ENCODE data around the gene CAVIN2.
A peak's percentile ranks its signal among the peaks of the same experiment; 100 is the strongest.
"Not testable (repeated sequence)": the region's sequence is repeated elsewhere in the genome, so short reads cannot be mapped to it uniquely, and the experiment has no call there.

CAVIN2 gene

DNA sequence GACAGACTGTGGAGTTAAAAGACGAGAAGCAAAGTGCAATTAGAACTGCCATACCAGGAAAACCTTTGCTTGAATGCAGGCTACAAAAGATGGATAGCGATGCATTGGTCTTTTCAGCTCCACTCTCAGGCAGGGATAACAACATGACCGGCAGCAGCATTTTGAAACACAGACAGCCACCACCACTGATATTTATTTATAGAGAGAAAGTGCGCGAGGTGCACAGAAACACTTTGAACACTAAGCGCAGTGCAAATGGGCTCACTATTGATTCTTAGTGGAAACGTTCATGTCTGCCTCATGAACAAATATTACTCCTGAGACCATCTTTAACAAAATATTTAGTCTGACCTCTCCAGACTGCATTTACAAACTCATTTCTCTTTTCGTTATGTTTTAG, 32.9 kb downstream of the CAVIN2 start:
- no peak overlapping the region for H3K4me3 ChIP-seq (ENCODE audit: low read length)
- DNase-seq (ENCODE audit: low read depth, low spot score), result no peak

DNA sequence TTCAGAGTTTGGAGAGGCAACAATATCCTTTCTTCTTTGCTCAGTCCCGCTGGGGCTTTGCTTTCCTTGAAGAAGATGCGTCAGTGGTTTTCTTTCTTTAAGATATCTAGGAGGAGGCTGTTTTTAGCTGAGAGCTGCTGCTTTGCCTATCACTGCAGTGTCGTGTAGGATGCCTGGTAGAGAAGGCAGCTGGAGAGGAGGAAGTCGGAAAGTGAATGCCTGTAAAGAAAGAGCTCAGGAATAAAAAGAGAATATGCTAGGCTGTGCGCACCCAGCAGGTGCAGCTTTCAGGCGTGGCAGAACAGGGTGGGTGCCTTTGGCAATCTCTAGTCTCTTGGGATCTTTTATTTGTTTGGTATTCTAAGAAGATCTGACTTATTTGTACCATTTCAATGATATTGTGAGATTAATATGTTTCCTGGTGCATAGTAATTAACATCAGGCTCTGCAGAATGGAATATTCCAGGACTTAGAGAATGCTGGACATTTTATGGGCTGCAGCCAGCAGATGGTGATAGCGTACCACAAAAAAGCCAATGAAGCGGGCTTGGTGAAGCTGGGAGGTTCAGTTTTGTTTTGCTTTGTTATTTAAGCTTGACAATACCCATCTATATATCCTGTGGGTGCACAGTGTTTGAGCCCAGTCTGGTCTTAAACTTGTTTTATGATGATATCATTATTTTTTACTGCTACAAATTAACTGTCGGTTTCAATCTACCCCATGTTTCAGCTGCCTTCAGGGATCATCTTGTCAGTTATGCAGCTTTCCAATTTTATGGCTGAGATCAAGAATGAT, 34.9 kb downstream of the CAVIN2 start:
- DNase-seq (ENCODE audit: low read depth, low spot score), result peak; percentile 25
- no peak overlapping the region for H3K4me3 ChIP-seq (ENCODE audit: low read length)

DNA sequence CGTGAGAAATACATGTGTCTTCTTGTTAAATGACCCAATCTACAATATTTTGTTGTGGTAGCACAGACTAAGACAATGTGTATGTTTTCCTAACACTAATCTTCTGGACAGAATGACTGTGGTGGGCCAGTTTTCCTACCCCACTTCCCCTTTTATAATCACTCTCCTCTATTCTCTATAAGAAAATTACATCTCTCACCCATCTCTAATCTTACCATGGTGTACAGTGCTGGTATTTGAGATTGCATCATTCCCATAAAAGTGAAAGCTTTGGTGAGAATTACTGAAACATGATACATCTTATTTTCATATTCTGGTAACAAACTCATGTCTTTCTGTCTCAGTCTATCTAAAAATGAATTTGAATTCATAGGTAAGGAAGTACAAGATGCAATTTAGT, 40.5 kb downstream of the CAVIN2 start:
- H3K4me3 ChIP-seq (ENCODE audit: low read length), result no peak overlapping the region
- no peak for DNase-seq (ENCODE audit: low read depth, low spot score)

DNA sequence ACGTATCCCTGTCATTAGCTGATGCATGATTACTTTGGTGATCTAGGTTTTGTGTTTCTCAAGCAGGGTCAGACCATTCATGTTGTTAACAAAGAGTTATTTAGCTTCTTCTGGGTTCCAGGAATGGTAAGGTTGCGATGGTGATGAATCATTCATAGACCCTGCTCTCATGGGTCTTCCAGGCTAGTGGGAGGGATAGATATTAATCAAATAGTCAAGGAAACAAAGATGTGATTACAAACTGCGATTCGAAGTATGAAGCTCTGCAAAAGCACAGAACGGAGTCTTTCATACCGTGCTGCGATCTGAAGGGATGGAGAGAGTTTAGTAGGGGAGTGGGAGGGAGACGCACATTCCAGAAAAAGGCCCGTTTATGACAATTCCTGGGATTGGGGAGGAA, 42.1 kb downstream of the CAVIN2 start:
- DNase-seq (ENCODE audit: low read depth, low spot score), result no peak
- H3K4me3 ChIP-seq (ENCODE audit: low read length), result no peak overlapping the region

DNA sequence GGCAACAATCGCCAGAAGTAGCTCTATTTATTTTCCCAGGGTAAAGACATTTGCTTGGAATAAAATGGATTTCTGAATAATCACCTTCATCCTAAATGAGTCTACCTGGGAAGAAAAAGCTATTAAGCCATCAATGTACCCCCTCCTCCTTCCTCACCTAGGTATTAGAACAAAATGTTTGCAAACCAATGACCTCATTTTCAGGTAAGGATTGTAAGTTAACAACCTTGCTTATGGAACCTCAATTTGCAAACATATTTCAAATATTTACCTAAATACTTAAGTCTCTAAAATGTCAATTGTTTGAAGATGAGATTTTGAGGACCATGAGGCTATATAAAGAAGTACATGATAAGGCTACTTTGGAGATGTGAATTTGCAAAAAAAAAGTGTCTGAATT, 43.9 kb downstream of the CAVIN2 start:
- H3K4me3 ChIP-seq (ENCODE audit: low read length), result no peak overlapping the region
- DNase-seq (ENCODE audit: low read depth, low spot score), result no peak

DNA sequence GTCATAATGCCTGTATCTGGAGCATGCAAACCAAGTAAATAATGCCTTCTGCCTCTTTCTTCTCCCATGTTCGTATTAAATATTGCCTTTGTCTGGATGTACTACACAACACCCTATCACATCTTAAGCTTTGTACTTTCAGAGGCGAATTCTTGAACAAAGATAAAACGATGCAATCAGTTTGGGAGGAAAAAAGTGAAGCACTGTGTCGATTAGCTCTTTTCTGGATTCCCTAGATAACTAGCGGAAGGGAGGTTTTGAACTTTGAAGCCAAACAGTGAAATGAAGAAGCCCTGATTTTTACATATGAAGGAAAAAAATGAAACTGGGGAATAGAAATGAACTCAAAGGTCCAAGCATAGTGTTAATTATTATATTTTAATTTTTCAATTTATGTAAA, 44.7 kb downstream of the CAVIN2 start:
- no peak for DNase-seq (ENCODE audit: low read depth, low spot score)
- H3K4me3 ChIP-seq (ENCODE audit: low read length), result no peak overlapping the region

DNA sequence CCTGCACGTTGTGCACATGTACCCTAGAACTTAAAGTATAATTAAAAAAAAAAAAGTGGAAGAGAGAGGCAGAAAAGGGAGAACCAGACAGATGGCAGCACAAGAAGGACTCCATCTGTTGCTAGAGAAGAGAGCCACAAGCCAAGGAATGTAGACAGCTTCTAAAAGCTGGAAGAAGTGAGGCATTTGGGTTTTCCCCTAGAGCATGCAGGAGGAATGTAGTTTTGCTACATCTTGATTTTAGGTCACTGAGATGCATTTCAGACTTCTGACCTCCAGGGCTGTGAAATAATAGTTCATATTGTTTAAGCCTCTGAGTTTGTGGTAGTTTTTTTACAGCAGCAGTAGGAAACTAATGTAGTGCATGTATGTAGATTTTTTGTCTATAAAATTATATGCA, 46.0 kb downstream of the CAVIN2 start:
- no peak overlapping the region for H3K4me3 ChIP-seq (ENCODE audit: low read length)
- DNase-seq (ENCODE audit: low read depth, low spot score), result no peak

DNA sequence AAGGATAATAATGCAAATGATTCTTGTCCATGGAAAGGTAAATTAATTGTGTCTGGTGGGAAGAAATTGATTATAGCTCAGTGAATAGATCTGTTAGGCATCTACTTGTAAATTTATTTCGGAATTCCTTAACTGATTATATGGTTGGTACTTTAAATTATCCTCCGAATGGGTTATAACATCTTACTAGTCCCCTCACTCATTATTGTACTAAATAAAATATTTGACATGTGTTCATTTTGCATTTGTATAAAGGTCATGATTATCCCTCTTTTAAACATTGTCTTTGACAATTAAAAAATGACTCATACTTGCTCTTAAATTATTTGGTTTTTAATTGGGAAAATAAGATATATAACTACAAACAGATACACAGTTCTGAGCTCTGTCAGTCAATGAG, 47.4 kb downstream of the CAVIN2 start:
- no peak for DNase-seq (ENCODE audit: low read depth, low spot score)

DNA sequence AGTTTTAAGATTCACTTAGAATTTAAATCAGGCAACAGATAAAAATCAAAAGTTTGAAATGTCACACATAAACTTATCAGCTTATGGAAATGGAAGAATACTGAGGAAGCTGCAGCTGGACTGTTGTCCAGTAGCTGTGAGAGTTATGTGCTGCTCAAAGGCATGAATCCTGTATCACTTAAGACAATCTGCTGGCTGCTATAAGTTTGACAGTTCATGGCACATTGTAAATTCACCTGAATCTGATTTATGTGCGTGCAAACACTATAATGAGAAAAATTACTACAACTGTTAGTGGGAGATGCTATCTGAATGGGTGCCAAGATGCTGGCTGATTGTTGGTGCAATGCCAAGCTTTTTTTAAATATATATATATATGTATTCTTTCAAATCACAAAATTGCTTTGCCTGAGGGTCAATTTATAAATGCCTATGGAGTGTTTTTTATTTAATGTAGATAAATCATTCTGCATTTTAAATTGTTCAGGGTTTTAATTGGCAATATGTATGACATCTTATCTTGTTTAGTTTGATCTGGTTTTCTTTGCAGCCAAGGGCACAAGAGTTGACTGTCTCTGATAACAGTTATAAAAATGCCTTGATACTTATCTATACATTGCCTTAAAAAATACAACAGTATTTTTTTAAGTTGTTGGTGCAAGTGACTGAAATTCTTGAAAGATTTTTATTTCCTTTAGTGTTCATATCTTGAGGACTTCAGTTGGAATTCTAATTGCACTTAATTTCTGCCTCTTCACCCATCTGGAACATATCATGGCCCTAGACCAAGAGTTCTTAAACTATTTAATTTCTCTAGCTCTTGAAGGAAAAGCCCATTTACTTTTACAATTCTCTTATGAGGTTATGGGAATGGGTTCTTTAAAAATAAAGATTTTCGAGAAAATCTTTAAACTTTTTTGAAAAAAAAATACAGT, 48.7 kb downstream of the CAVIN2 start:
- H3K4me3 ChIP-seq (ENCODE audit: low read length), result no peak overlapping the region
- no peak for DNase-seq (ENCODE audit: low read depth, low spot score)

More for the DNA sequence above, 47.4 kb downstream of the CAVIN2 start:
- H3K4me3 ChIP-seq (ENCODE audit: low read length), result no peak overlapping the region

DNA sequence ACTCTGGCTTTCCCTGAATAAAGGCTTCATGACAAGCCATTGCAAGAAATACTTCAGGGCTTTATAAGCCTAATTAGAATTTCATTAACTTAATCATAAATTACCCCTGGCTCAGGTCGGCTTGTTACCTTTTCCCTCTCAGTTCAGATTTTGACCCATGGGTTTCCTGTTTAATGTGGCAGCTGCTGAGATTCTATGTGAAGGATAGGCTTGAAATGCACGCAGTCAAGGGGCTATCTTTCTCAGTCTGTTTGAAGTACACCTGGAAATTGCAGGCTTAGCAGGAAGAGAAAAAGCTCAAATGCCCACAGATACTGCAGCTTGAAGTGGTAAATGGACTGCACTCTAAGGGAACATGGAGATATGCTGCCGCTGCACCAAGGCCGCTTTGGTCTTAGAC, 49.4 kb downstream of the CAVIN2 start:
- no peak overlapping the region for H3K4me3 ChIP-seq (ENCODE audit: low read length)
- DNase-seq (ENCODE audit: low read depth, low spot score), result no peak

DNA sequence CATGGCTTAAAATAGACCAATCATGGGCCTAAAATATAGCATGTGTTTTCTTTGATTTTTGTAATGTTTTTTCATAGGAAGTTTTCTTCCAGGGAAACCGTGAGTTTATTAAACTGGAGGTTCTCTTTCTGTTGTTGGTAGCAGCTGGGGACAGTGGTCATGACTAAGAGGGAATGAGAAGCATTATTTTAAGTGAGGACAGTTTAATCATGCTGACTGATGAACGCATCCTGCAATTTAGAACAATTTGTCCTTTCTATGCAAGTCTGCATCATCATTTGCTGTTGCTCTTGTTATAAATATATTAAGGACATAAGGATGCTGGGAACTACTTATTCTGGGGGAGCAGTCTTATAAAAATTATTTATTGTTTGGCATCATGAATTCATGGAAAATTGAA, 51.2 kb downstream of the CAVIN2 start:
- no peak overlapping the region for H3K4me3 ChIP-seq (ENCODE audit: low read length)
- no peak for DNase-seq (ENCODE audit: low read depth, low spot score)

DNA sequence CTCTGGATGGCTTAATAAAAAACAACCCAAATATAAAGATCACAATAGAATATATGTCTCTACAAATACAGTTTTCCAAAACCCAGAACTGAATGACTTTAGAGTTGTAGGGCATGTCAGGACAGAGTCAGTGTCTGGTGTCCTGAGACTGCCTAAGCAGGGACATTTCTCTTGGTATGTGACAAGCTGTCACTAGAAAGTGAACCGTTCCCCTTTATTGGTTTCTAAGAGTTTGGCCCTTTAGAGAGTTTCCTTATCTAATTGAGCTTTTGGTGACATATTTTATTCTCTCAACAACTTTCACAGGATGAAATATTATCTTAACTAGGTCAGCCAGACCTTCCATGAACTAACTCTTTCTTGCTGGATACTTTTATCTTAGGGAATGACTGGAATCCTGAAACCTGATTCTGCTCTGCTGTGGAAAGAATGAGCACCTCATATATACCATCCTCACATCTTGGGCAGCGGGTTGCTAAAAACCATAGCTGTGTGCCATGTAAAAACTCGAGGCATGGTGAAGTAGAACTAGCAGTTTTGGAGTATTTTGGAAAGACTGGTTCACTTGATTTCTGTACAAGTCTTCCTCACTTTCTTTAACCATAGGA, 54.8 kb downstream of the CAVIN2 start:
- H3K4me3 ChIP-seq (ENCODE audit: low read length), result no peak overlapping the region
- no peak for DNase-seq (ENCODE audit: low read depth, low spot score)

DNA sequence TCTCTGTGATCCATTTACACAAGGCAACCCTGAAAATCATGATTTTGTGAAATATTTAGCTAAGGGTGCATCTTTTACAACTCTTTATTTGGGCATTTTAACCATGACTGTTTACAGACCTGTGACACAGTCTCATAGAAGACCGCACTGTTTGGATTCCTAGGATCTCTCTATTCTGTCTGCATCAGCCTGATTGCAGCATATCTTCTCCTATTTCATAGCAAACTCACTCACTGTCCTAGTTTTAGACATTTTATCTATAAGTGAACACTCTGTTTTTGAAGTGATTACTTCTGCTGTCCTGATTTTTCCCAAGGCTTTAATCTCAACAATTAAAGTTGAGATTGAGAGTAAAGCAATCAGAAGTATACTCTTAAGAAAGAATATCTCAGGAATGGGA, 56.2 kb downstream of the CAVIN2 start:
- DNase-seq (ENCODE audit: low read depth, low spot score), result no peak
- H3K4me3 ChIP-seq (ENCODE audit: low read length), result no peak overlapping the region

DNA sequence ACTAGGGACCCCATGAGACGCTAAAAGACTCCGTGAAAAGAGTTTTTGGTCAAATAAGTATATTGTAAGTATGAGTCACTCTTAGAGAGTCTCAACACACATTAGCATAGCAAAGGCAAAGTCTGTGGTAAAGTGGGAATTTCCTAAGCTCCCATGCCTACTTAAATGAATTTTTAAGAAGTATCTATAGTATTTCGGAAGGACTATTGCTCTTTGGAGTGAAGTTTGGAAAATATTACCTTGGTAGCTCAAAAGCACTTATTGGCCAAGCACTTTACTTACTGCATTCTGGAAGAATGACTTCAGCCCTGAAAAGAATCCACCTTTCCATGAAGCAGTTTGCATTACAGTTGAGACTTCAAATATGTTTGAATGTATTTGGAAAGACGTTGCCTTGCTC, 57.1 kb downstream of the CAVIN2 start:
- H3K4me3 ChIP-seq (ENCODE audit: low read length), result no peak overlapping the region
- no peak for DNase-seq (ENCODE audit: low read depth, low spot score)

DNA sequence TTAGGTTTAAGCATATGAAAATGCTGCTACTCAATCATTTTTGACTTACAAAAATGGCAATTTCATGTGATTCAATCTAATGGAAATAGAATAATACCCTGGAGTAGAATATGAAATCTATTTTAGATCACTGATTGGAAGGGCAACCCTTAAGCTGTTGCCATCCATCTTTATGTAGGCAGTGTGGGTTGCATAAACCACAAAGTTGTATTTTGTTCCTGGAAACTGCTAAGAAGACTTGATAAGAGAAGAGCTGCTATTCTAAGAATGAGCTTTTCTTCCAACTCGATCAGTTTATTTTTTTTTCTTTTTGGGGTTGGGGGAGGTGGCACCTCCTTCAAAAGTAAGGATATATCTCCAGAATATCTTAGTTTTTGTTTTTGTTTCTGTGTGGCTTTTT, 60.2 kb downstream of the CAVIN2 start:
- DNase-seq (ENCODE audit: low read depth, low spot score), result no peak
- H3K4me3 ChIP-seq (ENCODE audit: low read length), result no peak overlapping the region

DNA sequence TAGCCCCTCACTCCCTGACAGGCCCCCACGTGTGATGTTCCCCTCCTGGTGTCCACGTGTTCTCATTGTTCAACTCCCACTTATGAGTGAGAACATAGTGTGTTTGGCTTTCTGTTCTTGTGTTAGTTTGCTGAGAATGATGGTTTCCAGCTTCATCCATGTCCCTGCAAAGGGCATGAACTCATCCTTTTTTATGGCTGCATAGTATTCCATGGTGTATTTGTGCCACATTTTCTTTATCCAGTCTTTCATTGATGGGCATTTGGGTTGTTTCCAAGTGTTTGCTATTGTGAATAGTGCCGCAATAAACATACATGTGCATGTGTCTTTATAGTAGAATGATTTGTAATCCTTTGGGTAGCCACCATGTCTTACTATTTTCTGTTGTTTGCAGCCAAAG, 61.2 kb downstream of the CAVIN2 start:
- not testable (repeated sequence) for H3K4me3 ChIP-seq (ENCODE audit: low read length); DNase-seq (ENCODE audit: low read depth, low spot score)

Data from Jurkat, Clone E6-1 (cell line).